Measurements from ENCODE around the gene LRRC45. TPM values are rescaled to one million over a fixed set of nuclear protein-coding genes. Genes with fewer than 3 reads are reported as not detected.
A peak's percentile ranks its signal among the peaks of the same experiment; 100 is the strongest.

LRRC45 gene
- total RNA-seq, 4 donors from 2014 or later, result 13.1 to 25.8 (median 15.3) TPM

GRCh38 chr17:82013341-82013740 is 9.8 kb upstream of the LRRC45 start:
- H3K36me3 ChIP-seq, result peaks cover 0 to 58% (median 0%) of the 10 kb centered on the region in 3 donors
- H3K4me3 ChIP-seq, result no peak overlapping the region
- H3K9me3 ChIP-seq, result no peaks in the 10 kb centered on the region
- no peaks in the 10 kb centered on the region for H3K27me3 ChIP-seq
- no peak for DNase-seq (ENCODE audit: low spot score in 2 of 2)
- peaks cover 0 to 13% (median 3%) of the 10 kb centered on the region in 4 donors for H3K4me1 ChIP-seq
- TF ChIP-seq POLR2A (IDR thresholded peaks at IDR 0.05) (no peak), EP300 (IDR thresholded peaks at IDR 0.05) (no peak), CTCF (IDR thresholded peaks at IDR 0.05) (no peak)
- WGBS, 2 donors, result 64 to 79% methylated on average over 13 to 22 of the region's 22 CpGs
- peak overlapping the region in 1 of 4 donors; percentile 20 for H3K27ac ChIP-seq

GRCh38 chr17:82013772-82014321 is 9.3 kb upstream of the LRRC45 start:
- Histone ChIP-seq H3K27me3 (no peaks in the 10 kb centered on the region), H3K36me3 (peaks cover 0 to 63% (median 0%) of the 10 kb centered on the region in 3 donors), H3K4me1 (peaks cover 0 to 8% (median 1%) of the 10 kb centered on the region in 4 donors), H3K27ac (no peak overlapping the region), H3K4me3 (no peak overlapping the region), H3K9me3 (no peaks in the 10 kb centered on the region)
- no peak for DNase-seq (ENCODE audit: low spot score in 2 of 2)
- TF ChIP-seq EP300 (IDR thresholded peaks at IDR 0.05) (no peak), CTCF (IDR thresholded peaks at IDR 0.05) (no peak), POLR2A (IDR thresholded peaks at IDR 0.05) (no peak)
- 86 to 94% methylated on average over 11 to 16 of the region's 16 CpGs for WGBS, 2 donors

GRCh38 chr17:82014432-82014831 is 8.7 kb upstream of the LRRC45 start:
- H3K4me1 ChIP-seq, result peaks cover 0 to 4% (median 0%) of the 10 kb centered on the region in 4 donors
- peaks cover 0 to 69% (median 0%) of the 10 kb centered on the region in 3 donors for H3K36me3 ChIP-seq
- H3K4me3 ChIP-seq, result no peak overlapping the region
- no peak for DNase-seq (ENCODE audit: low spot score in 2 of 2)
- H3K27me3 ChIP-seq, result no peaks in the 10 kb centered on the region
- TF ChIP-seq POLR2A (IDR thresholded peaks at IDR 0.05), result no peak
- TF ChIP-seq EP300 (IDR thresholded peaks at IDR 0.05), result peak in 1 of 2 donors; percentile 9
- peak in 2 of 5 experiments; percentile 6 to 20 for TF ChIP-seq CTCF (IDR thresholded peaks at IDR 0.05)
- no peaks in the 10 kb centered on the region for H3K9me3 ChIP-seq
- 56 to 58% methylated on average over 15 to 22 of the region's 23 CpGs for WGBS, 2 donors
- no peak overlapping the region for H3K27ac ChIP-seq

- Histone ChIP-seq H3K4me3 (no peak overlapping the region), H3K9me3 (no peaks in the 10 kb centered on the region), H3K27ac (no peak overlapping the region), H3K36me3 (peaks cover 0 to 73% (median 0%) of the 10 kb centered on the region in 3 donors), H3K27me3 (no peaks in the 10 kb centered on the region), H3K4me1 (peaks cover 0 to 10% (median 0%) of the 10 kb centered on the region in 4 donors)
- no peak for DNase-seq (ENCODE audit: low spot score in 2 of 2)
- WGBS, 2 donors, result 78 to 85% methylated on average over 12 of the region's 13 CpGs
- TF ChIP-seq POLR2A (IDR thresholded peaks at IDR 0.05), result no peak
- no peak for TF ChIP-seq EP300 (IDR thresholded peaks at IDR 0.05)
- TF ChIP-seq CTCF (IDR thresholded peaks at IDR 0.05), result no peak
Observed at GRCh38 chr17:82014971-82015310, 8.2 kb upstream of the LRRC45 start.

GRCh38 chr17:82015311-82015971 is 7.7 kb upstream of the LRRC45 start:
- Histone ChIP-seq H3K27ac (no peak overlapping the region), H3K4me1 (peaks cover 0 to 14% (median 0%) of the 10 kb centered on the region in 4 donors), H3K9me3 (no peaks in the 10 kb centered on the region), H3K36me3 (peaks cover 0 to 72% (median 0%) of the 10 kb centered on the region in 3 donors), H3K27me3 (no peaks in the 10 kb centered on the region), H3K4me3 (no peak overlapping the region)
- WGBS, 2 donors, result 64 to 75% methylated on average over 20 to 24 of the region's 24 CpGs
- TF ChIP-seq EP300 (IDR thresholded peaks at IDR 0.05), result no peak
- no peak for TF ChIP-seq POLR2A (IDR thresholded peaks at IDR 0.05)
- TF ChIP-seq CTCF (IDR thresholded peaks at IDR 0.05), result no peak
- no peak for DNase-seq (ENCODE audit: low spot score in 2 of 2)
